DMS79 (cell line): Measurements from ENCODE around the gene TUBG2.

Experiments
- DNase-seq: peaks from one replicate; lab custom pipeline; 2025; lab: John Stamatoyannopoulos, UW

Gene TUBG2

GRCh38 chr17:42697108-42697811 is 38.2 kb downstream of the TUBG2 start:
- DNase-seq: no peak

GRCh38 chr17:42698736-42699414 is 39.8 kb downstream of the TUBG2 start:
- peak; percentile 33 for DNase-seq

- no peak for DNase-seq
Measured at GRCh38 chr17:42699415-42699740, 40.3 kb downstream of the TUBG2 start.

GRCh38 chr17:42700586-42701289 is 41.7 kb downstream of the TUBG2 start:
- DNase-seq: no peak

GRCh38 chr17:42702446-42702845 is 43.4 kb downstream of the TUBG2 start:
- peak; percentile 28 for DNase-seq

DNA sequence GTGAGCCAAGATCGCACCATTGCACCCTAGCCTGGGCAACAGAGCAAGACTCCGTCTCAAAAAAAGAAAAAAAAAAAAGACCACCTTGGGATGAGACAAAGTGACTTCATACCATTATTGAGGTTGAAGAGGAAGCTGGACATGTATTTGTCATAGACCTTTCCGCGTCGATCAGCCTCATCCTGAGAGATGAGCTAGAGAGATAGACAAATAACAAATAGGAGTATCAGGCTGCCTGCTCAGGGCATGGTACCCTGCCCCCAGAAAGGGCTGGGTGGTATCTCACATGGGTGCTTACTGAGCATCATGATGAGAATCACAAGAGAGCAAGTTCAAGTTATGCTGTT is 45.4 kb downstream of the TUBG2 start:
- DNase-seq: no peak

DNA sequence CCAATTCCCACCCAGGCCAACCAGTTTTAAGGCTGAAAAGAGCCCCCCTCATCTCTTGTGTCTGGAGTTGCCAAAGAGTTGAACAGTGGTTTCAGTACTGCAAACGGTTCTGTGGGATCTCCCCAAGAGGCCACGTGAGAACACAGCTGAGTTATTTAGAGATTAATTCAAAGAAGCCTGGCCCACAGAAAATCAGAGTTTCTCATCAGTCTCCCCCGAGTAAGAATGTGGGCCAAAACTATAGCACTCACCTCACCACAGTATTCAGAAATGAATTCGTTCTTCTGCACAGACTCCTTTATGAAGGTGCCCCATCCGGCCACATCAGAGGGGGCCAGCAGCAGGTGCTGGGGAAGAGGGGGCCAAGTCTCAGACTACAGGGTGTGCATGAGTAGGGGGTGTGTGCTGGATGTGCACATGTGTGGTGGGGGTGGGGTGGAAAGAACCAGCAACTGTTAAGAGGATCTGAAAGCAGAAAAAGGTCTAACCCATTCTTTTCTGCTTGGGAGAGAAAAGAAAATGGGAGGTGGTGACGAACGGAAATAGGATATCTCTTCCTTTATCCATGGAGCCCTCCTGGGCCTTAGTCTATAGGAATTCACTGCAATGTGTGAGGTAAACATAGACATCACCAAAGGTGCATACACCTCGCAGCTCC is 45.9 kb downstream of the TUBG2 start:
- DNase-seq: no peak

DNA sequence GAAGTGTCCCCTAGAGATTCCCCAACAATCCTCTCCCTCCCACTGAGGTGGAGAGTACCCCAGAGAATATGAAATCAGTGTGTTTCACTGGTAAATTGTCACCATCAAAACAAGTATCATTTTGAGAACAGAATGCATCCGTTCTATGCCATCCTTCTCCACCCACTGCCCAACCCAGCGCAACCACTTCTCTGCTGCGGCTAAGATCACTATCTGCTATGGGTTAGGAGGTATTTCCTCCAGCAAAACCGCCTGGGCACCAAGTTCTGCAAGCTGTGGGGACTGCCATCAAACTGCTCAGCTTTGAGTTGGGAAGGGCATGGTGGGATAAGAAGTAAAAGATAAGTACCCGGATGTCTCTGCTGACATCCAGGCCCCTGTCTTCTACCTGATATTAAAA is 47.6 kb downstream of the TUBG2 start:
- DNase-seq: no peak

DNA sequence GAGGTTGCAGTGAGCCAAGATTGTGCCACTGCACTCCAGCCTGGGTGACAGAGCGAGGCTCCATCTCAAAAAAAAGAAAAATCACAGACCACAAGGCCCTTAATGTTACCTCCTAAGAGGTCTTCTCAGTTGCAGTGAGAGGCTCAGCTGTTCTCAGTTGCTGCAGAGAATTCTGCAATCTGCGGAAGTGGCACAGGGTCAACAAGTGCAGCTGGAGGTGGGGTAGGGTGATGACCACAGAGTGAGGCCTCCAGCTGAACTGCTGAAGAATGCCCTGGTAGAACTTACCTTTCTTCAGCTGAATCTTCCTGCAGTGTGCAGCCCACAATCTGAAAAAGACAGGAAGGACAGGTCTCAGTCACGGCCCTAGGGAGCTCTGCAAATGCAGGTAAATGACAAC is 49.5 kb downstream of the TUBG2 start:
- DNase-seq: no peak

GRCh38 chr17:42709561-42709960 is 50.5 kb downstream of the TUBG2 start:
- DNase-seq: no peak
